ENCODE data around the gene NT5DC2. TPM values are rescaled to one million over a fixed set of nuclear protein-coding genes. Genes with fewer than 3 reads are reported as not detected.

The NT5DC2 gene
- total and polyA plus RNA-seq, 2 of the 8 experiments (the other 6 are each of a cell fraction or from before 2014, with no cell fraction given), result 331 to 477 TPM

GRCh38 chr3:52477796-52478095 is 55.9 kb downstream of the NT5DC2 start:
- H3K36me3 ChIP-seq (ENCODE audit: control insufficient read depth in 2 of 4, insufficient read depth in 4 of 4, low read length in 3 of 4), result peaks cover 53 to 78% (median 71%) of the 10 kb centered on the region in 4 experiments
- no peaks in the 10 kb centered on the region; the same call in 1 of the 2 replicates for H3K79me1 ChIP-seq (ENCODE audit: low read depth, low read length)
- no peaks in the 10 kb centered on the region for H3K9me3 ChIP-seq (ENCODE audit: insufficient read depth in 2 of 2, low read depth in 1 of 2, low read length in 1 of 2)
- no peak overlapping the region for H2AK5ac ChIP-seq (ENCODE audit: low read depth, low read length)
- H3K18ac ChIP-seq (ENCODE audit: extremely low read depth, low read length), result no peak overlapping the region
- no peaks in the 10 kb centered on the region; a peak in 2 of 7 replicates for H3K4me1 ChIP-seq (replicated peaks in 1 of 4; ENCODE audit: control insufficient read depth in 3 of 4, insufficient read depth in 4 of 4, low read length in 3 of 4)
- no peak overlapping the region for H2BK120ac ChIP-seq (replicated peaks; ENCODE audit: low read depth, low read length)
- no peaks in the 10 kb centered on the region for H3K27me3 ChIP-seq (replicated peaks in 1 of 4; ENCODE audit: control insufficient read depth in 3 of 4, extremely low read depth in 1 of 4, insufficient read depth in 3 of 4, low read length in 3 of 4)
- H4K5ac ChIP-seq (ENCODE audit: insufficient read length, low read depth, low read length), result no peak overlapping the region
- no peak overlapping the region for H3K27ac ChIP-seq (ENCODE audit: low read depth, low read length)
- H3K4me2 ChIP-seq (ENCODE audit: insufficient read depth in 1 of 2, low read depth in 2 of 2, low read length in 2 of 2), result no peak overlapping the region
- H2BK12ac ChIP-seq (ENCODE audit: low read depth, low read length), result no peak overlapping the region
- no peak overlapping the region for H2BK15ac ChIP-seq (ENCODE audit: low read length)
- H4K91ac ChIP-seq (replicated peaks; ENCODE audit: insufficient read length, low read length), result no peak overlapping the region
- DNase-seq (ENCODE audit: low read depth in 1 of 2, low spot score in 2 of 2), result no peak
- no peak overlapping the region for H3K4me3 ChIP-seq (ENCODE audit: extremely low read depth in 1 of 4, insufficient read depth in 2 of 4, low read depth in 3 of 4, low read length in 4 of 4)
- H3K56ac ChIP-seq (replicated peaks; ENCODE audit: insufficient read length, low read depth, low read length), result no peak overlapping the region
- H3K14ac ChIP-seq (ENCODE audit: insufficient read length), result no peak overlapping the region
- POLR2A ChIA-PET (ENCODE audit: partially characterized antibody), result no interaction called here
- no peak overlapping the region for H2BK20ac ChIP-seq (ENCODE audit: low read length)
- H3K23me2 ChIP-seq (ENCODE audit: low read depth, low read length), result no peaks in the 10 kb centered on the region
- H4K8ac ChIP-seq (ENCODE audit: extremely low read depth, insufficient read depth, low read length), result no peak overlapping the region
- H3K79me2 ChIP-seq (ENCODE audit: control insufficient read depth in 1 of 2, insufficient read depth in 2 of 2, low read length in 2 of 2), result no peaks in the 10 kb centered on the region
- no peak overlapping the region for H2BK5ac ChIP-seq (ENCODE audit: low read depth, low read length)
- CTCF ChIA-PET (ENCODE audit: partially characterized antibody), result interaction anchor here (1.6 kb wide), 1 partner anchor 17 kb away, joined by 4 read pairs; no protein-coding TSS in a partner anchor
- 92% methylated on average over 6 of the region's 6 CpGs; no CpG with 5 or more reads in 1 of the 2 experiments for WGBS, 2 experiments (ENCODE audit: extremely low coverage in 1 of 2, insufficient coverage in 1 of 2, insufficient read length in 1 of 2, insufficient replicate concordance in 2 of 2, low coverage in 1 of 2, low lambda C conversion rate in 2 of 2, missing lambda C conversion rate in 1 of 2)
- H3K23ac ChIP-seq (ENCODE audit: insufficient read length), result no peak overlapping the region
- H3K9ac ChIP-seq (replicated peaks in 1 of 4; ENCODE audit: extremely low read depth in 1 of 4, low read depth in 3 of 4, low read length in 3 of 4), result no peak overlapping the region
- H3K4ac ChIP-seq (replicated peaks; ENCODE audit: insufficient read length, low read depth, low read length), result no peak overlapping the region
- H2AFZ ChIP-seq (ENCODE audit: low read length), result no peak overlapping the region
- FAIRE-seq, result no peak
- H4K20me1 ChIP-seq (replicated peaks in 1 of 2; ENCODE audit: control insufficient read depth in 1 of 2, insufficient read depth in 2 of 2, low read length in 2 of 2), result peaks cover 0 to 12% of the 10 kb centered on the region in 2 experiments
- TF ChIP-seq CBX5 (IDR thresholded peaks at IDR 0.05; ENCODE audit: low read depth, low read length), result no peak
- no peak for TF ChIP-seq NANOG (IDR thresholded peaks at IDR 0.05; ENCODE audit: insufficient read depth, low read depth, low read length, poor library complexity, severe bottlenecking)
- no peak for TF ChIP-seq TBP (IDR thresholded peaks at IDR 0.05; ENCODE audit: low read depth, low read length)
- no peak for TF ChIP-seq POU5F1 (IDR thresholded peaks at IDR 0.05; ENCODE audit: low read depth, low read length)
- no peak for TF ChIP-seq ATF3 (IDR thresholded peaks at IDR 0.05; ENCODE audit: insufficient read depth, low read depth, low read length)
- no peak for TF ChIP-seq BACH1 (IDR thresholded peaks at IDR 0.05; ENCODE audit: low read length)
- no peak for TF ChIP-seq TEAD4 (IDR thresholded peaks at IDR 0.05; ENCODE audit: low read depth, low read length)
- no peak for TF ChIP-seq SRF (IDR thresholded peaks at IDR 0.05; ENCODE audit: low read depth, low read length)
- TF ChIP-seq BCL11A (IDR thresholded peaks at IDR 0.05; ENCODE audit: low read depth in 2 of 2, low read length in 2 of 2), result no peak
- TF ChIP-seq JUND (IDR thresholded peaks at IDR 0.05; ENCODE audit: low read length), result no peak
- no peak for TF ChIP-seq SIN3A (conservative IDR thresholded peaks at IDR 0.05 in 1 of 2, IDR thresholded peaks at IDR 0.05 in 1 of 2; ENCODE audit: low read depth in 1 of 2, low read length in 2 of 2)
- no peak for TF ChIP-seq RFX5 (IDR thresholded peaks at IDR 0.05; ENCODE audit: borderline replicate concordance, low read depth, low read length)
- TF ChIP-seq NRF1 (IDR thresholded peaks at IDR 0.05; ENCODE audit: low read depth, low read length), result no peak
- no peak for TF ChIP-seq TAF7 (optimal IDR thresholded peaks at IDR 0.05; ENCODE audit: borderline replicate concordance, low read depth, low read length)
- no peak for TF ChIP-seq PHF8 (conservative IDR thresholded peaks at IDR 0.05; ENCODE audit: low read depth, low read length)
